Measurements from ENCODE around the gene ALDOB. TPM values are rescaled to one million over a fixed set of nuclear protein-coding genes. Genes with fewer than 3 reads are reported as not detected.

The ALDOB gene
- total RNA-seq, 4 donors from 2014 or later: not detected

GRCh38 chr9:101472891-101473290, 37.3 kb upstream of the ALDOB start:
- H3K36me3 ChIP-seq: peaks cover 11 to 57% (median 13%) of the 10 kb centered on the region in 3 donors
- WGBS, 2 donors: 100% methylated on average over 1 of the region's 1 CpG
- TF ChIP-seq CTCF (IDR thresholded peaks at IDR 0.05): no peak
- TF ChIP-seq POLR2A (IDR thresholded peaks at IDR 0.05): no peak
- no peaks in the 10 kb centered on the region for H3K9me3 ChIP-seq
- no peak overlapping the region for H3K27ac ChIP-seq
- no peak for DNase-seq
- H3K4me3 ChIP-seq: no peak overlapping the region
- no peaks in the 10 kb centered on the region for H3K27me3 ChIP-seq
- peaks cover 0 to 19% (median 11%) of the 10 kb centered on the region in 3 donors for H3K4me1 ChIP-seq
- intact Hi-C loops (cut with DNase I): no loop called here

GRCh38 chr9:101470929-101471328, 35.4 kb upstream of the ALDOB start:
- Histone ChIP-seq H3K9me3 (no peaks in the 10 kb centered on the region), H3K36me3 (peaks cover 5 to 48% (median 9%) of the 10 kb centered on the region in 3 donors), H3K4me1 (peaks cover 0 to under 1% (median 0%) of the 10 kb centered on the region in 3 donors), H3K27ac (no peak overlapping the region), H3K4me3 (no peak overlapping the region), H3K27me3 (no peaks in the 10 kb centered on the region)
- intact Hi-C loops (cut with DNase I): no loop called here
- 86 to 87% methylated on average over 3 of the region's 3 CpGs for WGBS, 2 donors
- no peak for DNase-seq
- no peak for TF ChIP-seq POLR2A (IDR thresholded peaks at IDR 0.05)
- no peak for TF ChIP-seq CTCF (IDR thresholded peaks at IDR 0.05)

GRCh38 chr9:101470021-101470420, 34.4 kb upstream of the ALDOB start:
- H3K36me3 ChIP-seq: peaks cover 0 to 39% (median 0%) of the 10 kb centered on the region in 3 donors
- intact Hi-C loops (cut with DNase I): no loop called here
- no peaks in the 10 kb centered on the region for H3K27me3 ChIP-seq
- no peak for DNase-seq
- peaks cover 0 to 10% (median 5%) of the 10 kb centered on the region in 3 donors for H3K4me1 ChIP-seq
- no peak overlapping the region for H3K27ac ChIP-seq
- TF ChIP-seq POLR2A (IDR thresholded peaks at IDR 0.05) (no peak), CTCF (IDR thresholded peaks at IDR 0.05) (no peak)
- no peaks in the 10 kb centered on the region for H3K9me3 ChIP-seq
- WGBS, 2 donors: 41 to 46% methylated on average over 3 of the region's 3 CpGs
- H3K4me3 ChIP-seq: no peak overlapping the region

- DNase-seq: no peak
- Histone ChIP-seq H3K27me3 (peaks cover 0 to 2% (median 0%) of the 10 kb centered on the region in 4 donors), H3K9me3 (no peaks in the 10 kb centered on the region), H3K4me3 (no peak overlapping the region), H3K36me3 (peaks cover 0 to 29% (median 0%) of the 10 kb centered on the region in 3 donors), H3K4me1 (peaks cover 0 to 13% (median 5%) of the 10 kb centered on the region in 3 donors), H3K27ac (no peak overlapping the region)
- WGBS, 2 donors: 76 to 91% methylated on average over 2 of the region's 2 CpGs
- intact Hi-C loops (cut with DNase I): no loop called here
- TF ChIP-seq POLR2A (IDR thresholded peaks at IDR 0.05) (no peak), CTCF (IDR thresholded peaks at IDR 0.05) (no peak)
Observed at GRCh38 chr9:101469026-101469425, 33.5 kb upstream of the ALDOB start.

- Histone ChIP-seq H3K4me1 (peaks cover 0 to 13% (median 5%) of the 10 kb centered on the region in 3 donors), H3K9me3 (no peaks in the 10 kb centered on the region), H3K36me3 (peaks cover 0 to 20% (median 0%) of the 10 kb centered on the region in 3 donors), H3K27me3 (peaks cover 0 to 5% (median 0%) of the 10 kb centered on the region in 4 donors), H3K4me3 (no peak overlapping the region), H3K27ac (no peak overlapping the region)
- DNase-seq: no peak
- TF ChIP-seq CTCF (IDR thresholded peaks at IDR 0.05): no peak
- intact Hi-C loops (cut with DNase I): no loop called here
- 67 to 73% methylated on average over 1 of the region's 1 CpG for WGBS, 2 donors
Observed at GRCh38 chr9:101468116-101468515, 32.5 kb upstream of the ALDOB start.

Data from esophagus squamous epithelium (tissue), 5 donors.